Stimulated activated CD4-positive, alpha-beta T cell treated with anti-CD3 and anti-CD28 coated beads, TNF-alpha, amount 100 ng/mL, for 4 hours (primary cell): ENCODE results near the gene ZDHHC11.
"Not testable (repeated sequence)": the region's sequence is repeated elsewhere in the genome, so short reads cannot be mapped to it uniquely, and the experiment has no call there.

ENCODE experiments used
- DNase-seq, 3 experiments: peaks; one replicate each; pipeline ENCODE4 v3.0.0-alpha.2; 2020; ENCODE audit warnings: low read depth in 3 of 3

ZDHHC11 gene

GRCh38 chr5:859391-859790 lies 8.6 kb upstream of the ZDHHC11 start:
- DNase-seq, result no peak

DNA sequence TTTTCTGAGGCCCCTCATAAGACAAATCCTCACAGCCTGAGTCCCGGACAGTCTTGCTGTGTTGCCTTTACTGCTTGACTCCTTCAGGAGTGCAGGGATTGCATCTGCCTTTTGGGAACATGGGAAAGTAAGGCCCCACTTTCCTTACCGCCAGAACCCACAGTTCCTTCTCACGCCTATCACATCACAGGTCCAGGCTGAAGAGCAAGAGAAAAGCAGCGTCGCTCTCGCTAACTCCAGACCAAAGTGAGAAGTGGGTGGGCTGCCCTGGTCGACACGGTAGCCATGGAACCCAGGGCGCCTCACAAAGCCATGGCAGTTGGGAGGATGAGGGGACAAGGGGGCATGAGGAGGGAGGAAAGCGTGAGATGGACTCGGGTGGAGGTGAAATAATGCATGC lies 7.9 kb upstream of the ZDHHC11 start:
- DNase-seq, result no peak

GRCh38 chr5:856531-857425 lies 6.0 kb upstream of the ZDHHC11 start:
- no peak for DNase-seq

- DNase-seq, result no peak
Observed at GRCh38 chr5:855771-856530, 5.2 kb upstream of the ZDHHC11 start.

DNA sequence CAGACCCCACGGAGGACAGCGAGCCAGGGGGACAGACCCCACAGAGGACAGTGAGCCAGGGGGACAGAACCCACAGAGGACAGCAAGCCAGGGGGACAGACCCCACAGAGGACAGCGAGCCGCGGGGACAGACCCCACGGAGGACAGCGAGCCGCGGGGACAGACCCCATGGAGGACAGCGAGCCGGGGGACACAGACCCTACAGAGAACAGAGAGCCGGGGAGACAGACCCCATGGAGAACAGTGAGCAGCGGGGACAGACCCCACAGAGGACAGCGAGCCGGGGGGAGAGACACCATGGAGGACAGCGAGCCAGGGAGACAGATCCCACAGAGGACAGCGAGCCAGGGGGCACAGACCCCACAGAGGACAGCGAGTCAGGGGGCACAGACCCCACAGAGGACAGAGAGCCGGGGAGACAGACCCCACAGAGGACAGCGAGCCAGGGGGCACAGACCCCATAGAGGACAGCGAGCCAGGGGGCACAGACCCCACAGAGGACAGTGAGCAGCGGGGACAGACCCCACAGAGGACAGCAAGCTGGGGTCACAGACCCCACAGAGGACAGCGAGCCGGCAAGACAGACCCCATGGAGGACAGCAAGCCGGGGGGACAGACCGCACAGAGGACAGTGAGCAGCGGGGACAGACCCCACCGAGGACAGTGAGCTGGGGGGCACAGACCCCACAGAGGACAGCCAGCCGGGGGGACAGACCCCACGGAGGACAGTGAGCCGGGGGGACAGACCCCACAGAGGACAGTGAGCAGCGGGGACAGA lies 4.4 kb upstream of the ZDHHC11 start:
- DNase-seq, result no peak

DNA sequence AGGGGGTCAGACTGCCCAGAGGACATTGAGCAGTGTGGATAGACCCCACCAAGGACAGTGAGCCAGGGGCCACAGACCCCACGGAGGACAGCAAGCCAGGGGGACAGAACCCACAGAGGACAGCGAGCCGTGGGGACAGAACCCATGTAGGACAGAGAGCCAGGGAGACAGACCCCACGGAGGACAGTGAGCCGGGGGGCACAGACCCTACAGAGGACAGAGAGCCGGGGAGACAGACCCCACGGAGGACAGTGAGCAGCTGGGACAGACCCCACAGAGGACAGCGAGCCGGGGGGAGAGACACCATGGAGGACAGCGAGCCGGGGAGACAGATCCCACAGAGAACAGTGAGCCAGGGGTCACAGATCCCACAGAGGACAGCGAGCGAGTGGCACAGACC lies 3.4 kb upstream of the ZDHHC11 start:
- DNase-seq, result no peak

GRCh38 chr5:853416-854090 lies 2.8 kb upstream of the ZDHHC11 start:
- not testable (repeated sequence) for DNase-seq

- no peak for DNase-seq
Observed at GRCh38 chr5:852431-853401, 1.9 kb upstream of the ZDHHC11 start.

DNA sequence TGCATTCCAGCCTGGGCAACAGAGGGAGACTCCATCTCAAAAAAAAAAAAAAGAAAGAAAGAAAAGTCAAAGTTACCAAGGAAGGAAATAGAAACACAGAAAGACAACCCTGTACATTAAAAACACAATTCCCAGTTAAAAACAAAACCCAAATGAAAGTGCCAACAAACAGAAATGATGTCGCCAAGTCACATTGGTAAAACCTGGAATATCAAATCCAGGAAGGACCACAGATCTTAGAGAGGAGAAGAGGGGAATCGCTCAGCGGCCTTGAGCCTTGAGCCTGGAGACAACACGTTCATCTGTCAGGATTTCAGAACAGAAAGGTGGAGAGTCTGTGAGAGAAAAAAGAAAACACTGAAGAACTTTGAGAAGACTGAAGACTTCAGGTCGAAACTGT lies 1.2 kb upstream of the ZDHHC11 start:
- no peak for DNase-seq

DNA sequence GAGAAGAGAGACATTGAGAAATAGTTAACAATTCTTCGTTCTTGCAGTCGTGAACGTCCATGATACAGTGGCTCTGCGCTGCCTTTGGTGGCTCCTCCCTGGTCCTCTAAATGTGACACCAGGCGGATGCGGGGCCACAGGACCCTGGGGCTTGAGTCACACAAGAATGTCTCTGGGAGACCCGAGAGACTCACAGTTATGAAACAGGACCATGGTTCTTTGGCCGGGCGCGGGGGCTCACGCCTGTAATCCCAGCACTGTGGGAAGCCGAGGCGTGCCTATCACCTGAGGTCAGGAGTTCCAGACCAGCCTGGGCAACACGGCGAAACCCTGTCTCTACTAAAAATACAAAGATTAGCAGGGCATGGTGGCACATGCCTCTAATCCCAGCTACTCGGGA lies 767 bp upstream of the ZDHHC11 start:
- DNase-seq, result no peak

DNA sequence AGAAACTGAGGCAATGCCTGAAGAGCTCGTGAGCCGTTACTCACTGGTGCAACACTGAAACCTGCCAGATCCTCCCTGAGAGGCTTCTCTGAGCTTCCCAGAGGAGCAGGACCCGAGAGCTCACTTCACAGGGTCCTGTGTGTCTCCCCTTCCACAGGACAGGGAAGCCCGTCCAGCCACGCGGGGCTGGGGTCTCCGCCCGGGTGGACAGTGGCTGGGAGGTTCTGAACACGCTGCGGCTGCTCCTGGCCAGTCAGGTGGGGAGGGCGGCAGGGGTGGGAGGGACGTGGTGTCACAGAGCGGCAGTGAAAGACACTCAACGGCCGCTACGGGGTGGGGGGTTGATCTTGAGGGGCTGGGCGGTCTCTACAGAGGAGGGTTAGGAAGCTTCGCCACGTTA lies 290 bp upstream of the ZDHHC11 start:
- DNase-seq, result no peak

- DNase-seq, result no peak
Observed at GRCh38 chr5:849651-850301, 1.0 kb downstream of the ZDHHC11 start.

- DNase-seq, result no peak
Observed at GRCh38 chr5:848671-849111, 2.1 kb downstream of the ZDHHC11 start.

- not testable (repeated sequence) for DNase-seq
Observed at GRCh38 chr5:847736-848135, 3.0 kb downstream of the ZDHHC11 start.

- DNase-seq, result not testable (repeated sequence)
Observed at GRCh38 chr5:847212-847611, 3.6 kb downstream of the ZDHHC11 start.

- not testable (repeated sequence) for DNase-seq
Observed at GRCh38 chr5:846602-847091, 4.1 kb downstream of the ZDHHC11 start.

GRCh38 chr5:845676-846601 lies 4.8 kb downstream of the ZDHHC11 start:
- not testable (repeated sequence) for DNase-seq

DNA sequence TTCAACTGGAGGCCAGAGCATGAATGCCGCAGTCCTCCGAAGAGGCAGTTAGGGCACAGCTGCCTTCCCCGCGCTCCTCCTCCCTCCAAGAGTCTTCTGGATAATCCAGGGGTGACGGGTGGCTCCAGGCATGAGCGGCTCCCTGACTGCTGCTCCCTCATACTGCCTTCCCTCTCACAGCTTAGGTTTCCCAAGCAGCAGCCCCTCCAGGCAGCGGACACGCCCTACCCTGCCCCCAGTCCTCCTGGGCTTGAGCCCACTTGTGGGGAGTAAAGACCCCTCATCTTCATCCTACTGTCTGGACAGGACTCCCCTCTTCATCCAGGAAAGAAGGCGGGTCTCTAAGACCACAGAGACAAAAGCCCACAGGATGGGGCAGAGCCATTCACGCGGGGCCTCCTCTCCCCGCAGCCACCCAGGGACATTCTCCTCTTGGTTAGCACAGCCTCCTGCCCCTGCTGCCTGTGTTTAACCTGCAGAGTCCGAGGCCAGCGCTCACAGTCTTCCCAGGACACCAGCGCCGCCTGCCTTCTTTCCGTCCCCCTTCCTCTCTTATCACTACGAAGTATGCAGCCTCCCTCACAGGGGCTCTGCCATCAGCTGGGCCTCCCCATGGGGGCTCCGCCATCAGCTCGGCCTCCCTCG lies 5.6 kb downstream of the ZDHHC11 start:
- not testable (repeated sequence) for DNase-seq
